Endothelial cell of umbilical vein (primary cell): ENCODE measurements around the gene HTR7. TPM values are rescaled to one million over a fixed set of nuclear protein-coding genes. Genes with fewer than 3 reads are reported as not detected.

Experiments
- BruUV-seq: library from RNA; stranded (reverse); fragments of 400-500 nt; replicated peaks from 2 replicates; lab custom pipeline; 2021; lab: Mats Ljungman, UMichigan
- CTCF ChIA-PET: fragments of 300-600, 350-600 bp; sonication (Branson Sonifier 250); formaldehyde crosslinking; loops from one replicate; lab custom pipeline; 2021; ENCODE audit warnings: antibody characterized with exemption, inconsistent platforms; lab: Charles Lee
- POLR2A ChIA-PET: fragments of 300-600, 350-600 bp; sonication (Branson Sonifier 250); formaldehyde crosslinking; loops from one replicate; lab custom pipeline; 2021; ENCODE audit warnings: antibody characterized with exemption, inconsistent platforms; lab: Charles Lee
- DNase-seq: peaks from one replicate; pipeline ENCODE4 v3.0.0-alpha.2; 2011; ENCODE audit warnings: low read depth, low spot score
- FAIRE-seq: peaks from 2 replicates; lab custom pipeline; 2011; peaks lifted over from hg19 to GRCh38; lab: Jason Lieb, UNC
- H2AFZ ChIP-seq: 2 replicates; pipeline ENCODE4 v1.6.0; 2012; ENCODE audit warnings: low read depth, low read length, control low read depth, inconsistent platforms
- H3K27ac ChIP-seq: 2 replicates; pipeline ENCODE4 v1.5.1; 2011; ENCODE audit warnings: low read depth, mild to moderate bottlenecking, control low read depth, low read length, moderate library complexity; ENCODE audit not compliant: insufficient read depth
- H3K27me3 ChIP-seq, 2 experiments: 2 replicates each; pipeline versions ENCODE4 v1.6.0 to v1.6.1; 2011; ENCODE audit warnings: low read length in 2 of 2, mixed read lengths in 1 of 2; ENCODE audit not compliant: control insufficient read depth in 2 of 2, insufficient read depth in 2 of 2
- H3K36me3 ChIP-seq, 2 experiments: 2 replicates in 1 of 2; 3 replicates in 1 of 2; pipeline ENCODE4 v1.5.1; 2011; ENCODE audit warnings: low read length in 2 of 2, mild to moderate bottlenecking in 1 of 2, moderate library complexity in 1 of 2; ENCODE audit not compliant: control insufficient read depth in 2 of 2, insufficient read depth in 2 of 2; ENCODE audit errors: extremely low read depth in 1 of 2
- H3K4me1 ChIP-seq: 3 replicates; pipeline ENCODE4 v1.5.1; 2011; ENCODE audit warnings: mild to moderate bottlenecking, low read length; ENCODE audit not compliant: control insufficient read depth, insufficient read depth; ENCODE audit errors: extremely low read depth
- H3K4me2 ChIP-seq: 2 replicates; pipeline ENCODE4 v1.6.1; 2011; ENCODE audit warnings: low read length, control low read depth, mixed read lengths; ENCODE audit not compliant: insufficient read depth
- H3K4me3 ChIP-seq, 3 experiments: fragments of 200-600 bp in 1 of 3; sonication (generic), shearing (Covaris generic) in 1 of 3; replicated peaks in 1 of 3; 2 replicates each; pipeline ENCODE4 v1.5.1; 2011 to 2016; ENCODE audit warnings: control low read depth in 3 of 3, low read length in 3 of 3, mild to moderate bottlenecking in 2 of 3, inconsistent platforms in 1 of 3, low read depth in 1 of 3, moderate library complexity in 1 of 3; ENCODE audit not compliant: insufficient read depth in 1 of 3
- H3K79me2 ChIP-seq: 2 replicates; pipeline ENCODE4 v1.6.0; 2012; ENCODE audit warnings: low read length, inconsistent platforms; ENCODE audit not compliant: control insufficient read depth, insufficient read depth
- H3K9ac ChIP-seq: replicated peaks from 2 replicates; pipeline ENCODE3; 2011; ENCODE audit warnings: low read length, control low read depth; ENCODE audit not compliant: insufficient read depth; ENCODE audit errors: extremely low read depth
- H3K9me1 ChIP-seq: replicated peaks from 3 replicates; pipeline ENCODE4 v1.6.0; 2011; ENCODE audit warnings: mild to moderate bottlenecking, low read length; ENCODE audit not compliant: control insufficient read depth, insufficient read depth; ENCODE audit errors: extremely low read depth
- H3K9me3 ChIP-seq: replicated peaks from 2 replicates; pipeline ENCODE4 v1.5.1; 2012; ENCODE audit warnings: low read length, inconsistent platforms; ENCODE audit not compliant: control insufficient read depth, insufficient read depth
- H4K20me1 ChIP-seq: replicated peaks from 2 replicates; pipeline ENCODE3; 2011; ENCODE audit warnings: mild to moderate bottlenecking, low read length; ENCODE audit not compliant: control insufficient read depth, insufficient read depth; ENCODE audit errors: extremely low read depth
- CTCF ChIP-seq, 2 donors: IDR thresholded peaks; 1 replicate in 1 of 2; 2 replicates in 1 of 2; pipeline ENCODE4 v1.5.1; 2011; ENCODE audit warnings: low read length in 2 of 2, mild to moderate bottlenecking in 2 of 2, moderate library complexity in 2 of 2, control low read depth in 1 of 2, inconsistent platforms in 1 of 2, low read depth in 1 of 2; ENCODE audit not compliant: insufficient read depth in 1 of 2; ENCODE audit errors: extremely low read depth in 1 of 2
- EZH2 ChIP-seq: IDR thresholded peaks from 2 replicates; pipeline ENCODE4 v1.6.1; 2012; ENCODE audit warnings: borderline replicate concordance, low read depth, mild to moderate bottlenecking, moderate library complexity, low read length, inconsistent platforms; ENCODE audit not compliant: severe bottlenecking
- FOS ChIP-seq: IDR thresholded peaks from 2 replicates; pipeline ENCODE4 v1.6.1; 2011; ENCODE audit warnings: mild to moderate bottlenecking, low read length, moderate library complexity, borderline replicate concordance; ENCODE audit not compliant: insufficient read depth
- GATA2 ChIP-seq: IDR thresholded peaks from 2 replicates; pipeline ENCODE4 v1.7.0; 2011; ENCODE audit warnings: low read depth, mild to moderate bottlenecking, moderate library complexity, mixed read lengths, low read length; ENCODE audit not compliant: insufficient read length, insufficient read depth
- JUN ChIP-seq: IDR thresholded peaks from 2 replicates; pipeline ENCODE4 v1.6.1; 2011; ENCODE audit warnings: borderline replicate concordance, low read depth; ENCODE audit not compliant: insufficient read length, insufficient read depth
- MAX ChIP-seq: IDR thresholded peaks from 2 replicates; pipeline ENCODE4 v1.6.1; 2011; ENCODE audit not compliant: insufficient read depth, insufficient read length
- MYC ChIP-seq: IDR thresholded peaks from one replicate; pipeline ENCODE4 v1.6.1; 2011; ENCODE audit warnings: mild to moderate bottlenecking, low read depth, low read length
- POLR2A ChIP-seq: IDR thresholded peaks from 2 replicates; pipeline ENCODE4 v1.6.1; 2012; ENCODE audit warnings: low read depth, mild to moderate bottlenecking, control low read depth, low read length
- POLR2AphosphoS5 ChIP-seq: IDR thresholded peaks from 2 replicates; pipeline ENCODE4 v1.6.1; 2012; ENCODE audit warnings: low read depth, mild to moderate bottlenecking, control low read depth, low read length, moderate library complexity; ENCODE audit not compliant: insufficient read depth
- dilution Hi-C: fragments of 300-500 bp; cut with MboI; formaldehyde crosslinking; loops from one replicate; pipeline ENCODE4 v1.15.0; 2019; ENCODE audit warnings: low sequenced_read_pairs; ENCODE audit not compliant: extremely low pct_ligation_motif_present
- intact Hi-C: fragments of 100-400 bp; cut with micrococcal nuclease; formaldehyde crosslinking; loops from one replicate; pipeline ENCODE4 v1.10.0; 2022
- polyA plus RNA-seq, 4 experiments: library from polyadenylated mRNA; depleted of rRNA in 3 of 4; stranded (reverse) in 3 of 4; unstranded in 1 of 4; fragments of >200 nt; gene quantifications; 2 replicates each; pipeline versions ENCODE4 v1.2.1 to v1.2.3, GENCODE V29; 2011 to 2012; ENCODE audit warnings: missing spikeins in 1 of 4
- total RNA-seq: library from RNA; stranded (reverse); gene quantifications from 2 replicates; pipeline ENCODE4 v1.2.3, GENCODE V29; 2021

The HTR7 gene
- total and polyA plus RNA-seq, 2 donors (not counting 3 experiments of a cell fraction or from before 2014, with no cell fraction given), result 0.01 to 0.22 TPM

GRCh38 chr10:90818736-90819135, 39.1 kb downstream of the HTR7 start:
- Histone ChIP-seq H3K4me3 (no peak overlapping the region), H3K9me1 (no peaks in the 10 kb centered on the region), H3K79me2 (no peaks in the 10 kb centered on the region), H2AFZ (no peak overlapping the region), H3K27me3 (peaks cover 0 to 5% of the 10 kb centered on the region in 2 experiments), H4K20me1 (no peaks in the 10 kb centered on the region), H3K27ac (no peak overlapping the region), H3K4me1 (no peaks in the 10 kb centered on the region), H3K36me3 (no peaks in the 10 kb centered on the region), H3K9me3 (no peaks in the 10 kb centered on the region), H3K9ac (no peak overlapping the region), H3K4me2 (no peak overlapping the region)
- intact Hi-C loops, result no loop called here
- ChIA-PET POLR2A (no interaction called here), CTCF (no interaction called here)
- no TSS peak for BruUV-seq
- FAIRE-seq (no peak), DNase-seq (no peak)
- dilution Hi-C loops, result no loop called here
- TF ChIP-seq EZH2 (no peak), CTCF (IDR thresholded peaks at IDR 0.05; ENCODE audit: extremely low read depth in 1 of 2, insufficient read depth in 1 of 2, low read depth in 1 of 2, low read length in 2 of 2) (no peak), POLR2AphosphoS5 (no peak), GATA2 (no peak), FOS (no peak), MYC (no peak), MAX (no peak), POLR2A (no peak), JUN (no peak)
